ENCODE measurements around the gene CTNNBIP1. TPM values are rescaled to one million over a fixed set of nuclear protein-coding genes. Genes with fewer than 3 reads are reported as not detected.

CTNNBIP1 gene
- total RNA-seq, 1 donor from 2014 or later, result 44.7 TPM

GRCh38 chr1:9916452-9916851 lies 6.4 kb upstream of the CTNNBIP1 start:
- Histone ChIP-seq H3K27me3 (no peaks in the 10 kb centered on the region), H3K9me3 (no peaks in the 10 kb centered on the region), H3K27ac (no peak overlapping the region), H3K36me3 (no peaks in the 10 kb centered on the region), H3K4me3 (no peak overlapping the region), H3K4me1 (peaks cover 4% of the 10 kb centered on the region)
- no peak for DNase-seq (ENCODE audit: extremely low spot score in 2 of 2)
- TF ChIP-seq POLR2AphosphoS5 (IDR thresholded peaks at IDR 0.05; ENCODE audit: insufficient read depth in 1 of 2, low read depth in 1 of 2) (no peak), POLR2A (IDR thresholded peaks at IDR 0.05) (no peak), CTCF (IDR thresholded peaks at IDR 0.05) (no peak)
- intact Hi-C loops (cut with DNase I), result no loop called here

GRCh38 chr1:9914610-9914937 lies 4.5 kb upstream of the CTNNBIP1 start:
- H3K4me3 ChIP-seq, result no peak overlapping the region
- TF ChIP-seq POLR2AphosphoS5 (IDR thresholded peaks at IDR 0.05; ENCODE audit: insufficient read depth in 1 of 2, low read depth in 1 of 2) (no peak), POLR2A (IDR thresholded peaks at IDR 0.05) (no peak), CTCF (IDR thresholded peaks at IDR 0.05) (no peak)
- no peaks in the 10 kb centered on the region for H3K9me3 ChIP-seq
- H3K27ac ChIP-seq, result no peak overlapping the region
- H3K36me3 ChIP-seq, result no peaks in the 10 kb centered on the region
- intact Hi-C loops (cut with DNase I), result no loop called here
- no peak for DNase-seq (ENCODE audit: extremely low spot score in 2 of 2)
- peaks cover 8% of the 10 kb centered on the region for H3K4me1 ChIP-seq
- H3K27me3 ChIP-seq, result no peaks in the 10 kb centered on the region

GRCh38 chr1:9912264-9912936 lies 2.3 kb upstream of the CTNNBIP1 start:
- no peak for TF ChIP-seq CTCF (IDR thresholded peaks at IDR 0.05)
- TF ChIP-seq POLR2A (IDR thresholded peaks at IDR 0.05), result no peak
- no peak for TF ChIP-seq POLR2AphosphoS5 (IDR thresholded peaks at IDR 0.05; ENCODE audit: insufficient read depth in 1 of 2, low read depth in 1 of 2)
- Histone ChIP-seq H3K4me1 (peaks cover 30% of the 10 kb centered on the region), H3K27me3 (no peaks in the 10 kb centered on the region), H3K9me3 (no peaks in the 10 kb centered on the region), H3K27ac (no peak overlapping the region), H3K36me3 (no peaks in the 10 kb centered on the region), H3K4me3 (no peak overlapping the region)
- no peak for DNase-seq (ENCODE audit: extremely low spot score in 2 of 2)
- intact Hi-C loops (cut with DNase I), result no loop called here

GRCh38 chr1:9910423-9911178 lies 532 bp upstream of the CTNNBIP1 start:
- no peaks in the 10 kb centered on the region for H3K36me3 ChIP-seq
- H3K27me3 ChIP-seq, result no peaks in the 10 kb centered on the region
- peak overlapping the region; percentile 81 for H3K27ac ChIP-seq
- no peak for TF ChIP-seq CTCF (IDR thresholded peaks at IDR 0.05)
- TF ChIP-seq POLR2A (IDR thresholded peaks at IDR 0.05), result peak; percentile 61 to 86
- peak; percentile 62 to 96 for TF ChIP-seq POLR2AphosphoS5 (IDR thresholded peaks at IDR 0.05; ENCODE audit: insufficient read depth in 1 of 2, low read depth in 1 of 2)
- peak; percentile 99 for DNase-seq (ENCODE audit: extremely low spot score in 2 of 2)
- no peaks in the 10 kb centered on the region for H3K9me3 ChIP-seq
- H3K4me1 ChIP-seq, result peaks cover 40% of the 10 kb centered on the region
- intact Hi-C loops (cut with DNase I), result no loop called here
- H3K4me3 ChIP-seq, result peak overlapping the region; percentile 53 to 63
